Peyer's patch (tissue), 4 donors: ENCODE measurements around the gene RNASEH1. TPM values are rescaled to one million over a fixed set of nuclear protein-coding genes. Genes with fewer than 3 reads are reported as not detected.

Experiments
- DNase-seq, 3 donors: peaks; one replicate each; pipeline ENCODE4 v3.0.0-alpha.2; 2017 to 2019
- H3K27ac ChIP-seq, 4 donors: fragments of 200-600 bp; sonication (generic); one replicate each; pipeline ENCODE4 v1.5.1; 2016 to 2019
- H3K27me3 ChIP-seq, 2 donors: fragments of 200-600 bp; sonication (generic); one replicate each; pipeline ENCODE4 v1.5.1; 2019
- H3K36me3 ChIP-seq, 3 donors: fragments of 200-600 bp; sonication (generic); one replicate each; pipeline ENCODE4 v1.5.1; 2016 to 2019
- H3K4me1 ChIP-seq, 4 donors: fragments of 200-600 bp; sonication (generic); one replicate each; pipeline ENCODE4 v1.5.1; 2016 to 2019
- H3K4me3 ChIP-seq, 4 donors: fragments of 200-600 bp; sonication (generic); 1 replicate in 3 of 4; 2 replicates in 1 of 4; pipeline ENCODE4 v1.5.1; 2016 to 2019; ENCODE audit warnings: mild to moderate bottlenecking in 1 of 4
- H3K9me3 ChIP-seq, 4 donors: fragments of 200-600 bp; sonication (generic); one replicate each; pipeline ENCODE4 v1.5.1; 2016 to 2019; ENCODE audit warnings: mild to moderate bottlenecking in 1 of 4
- POLR2A ChIP-seq, 2 donors: fragments of 450-650 bp; IDR thresholded peaks; one replicate each; pipeline ENCODE4 v1.5.1; 2017; ENCODE audit warnings: antibody characterized with exemption in 2 of 2, mild to moderate bottlenecking in 2 of 2, moderate library complexity in 2 of 2
- total RNA-seq, 4 donors: library from RNA; depleted of rRNA; stranded (reverse); fragments of >200 nt; gene quantifications; one replicate each; pipeline ENCODE4 v1.1.0, GENCODE V29; 2016
- TF ChIP-seq, protein P1 (sequence below), 6 experiments: fragments of 450-650 bp in 4 of 6; fragments of 200-600 bp in 2 of 6; sonication (generic) in 1 of 6; IDR thresholded peaks; one replicate each; pipeline ENCODE4 v1.5.1; 2017 to 2019; ENCODE audit warnings: antibody characterized with exemption in 6 of 6, mild to moderate bottlenecking in 3 of 6, moderate library complexity in 1 of 6

Gene RNASEH1
- total RNA-seq, 4 donors from 2014 or later, result 8.2 to 42.9 (median 14.8) TPM

GRCh38 chr2:3598912-3599854 is 41.0 kb upstream of the RNASEH1 start:
- no peaks in the 10 kb centered on the region for H3K27me3 ChIP-seq
- no peaks in the 10 kb centered on the region for H3K36me3 ChIP-seq
- no peak overlapping the region for H3K27ac ChIP-seq
- no peaks in the 10 kb centered on the region for H3K9me3 ChIP-seq
- no peaks in the 10 kb centered on the region for H3K4me1 ChIP-seq
- H3K4me3 ChIP-seq, result no peak overlapping the region
- no peak for DNase-seq
- TF ChIP-seq, protein P1, sequence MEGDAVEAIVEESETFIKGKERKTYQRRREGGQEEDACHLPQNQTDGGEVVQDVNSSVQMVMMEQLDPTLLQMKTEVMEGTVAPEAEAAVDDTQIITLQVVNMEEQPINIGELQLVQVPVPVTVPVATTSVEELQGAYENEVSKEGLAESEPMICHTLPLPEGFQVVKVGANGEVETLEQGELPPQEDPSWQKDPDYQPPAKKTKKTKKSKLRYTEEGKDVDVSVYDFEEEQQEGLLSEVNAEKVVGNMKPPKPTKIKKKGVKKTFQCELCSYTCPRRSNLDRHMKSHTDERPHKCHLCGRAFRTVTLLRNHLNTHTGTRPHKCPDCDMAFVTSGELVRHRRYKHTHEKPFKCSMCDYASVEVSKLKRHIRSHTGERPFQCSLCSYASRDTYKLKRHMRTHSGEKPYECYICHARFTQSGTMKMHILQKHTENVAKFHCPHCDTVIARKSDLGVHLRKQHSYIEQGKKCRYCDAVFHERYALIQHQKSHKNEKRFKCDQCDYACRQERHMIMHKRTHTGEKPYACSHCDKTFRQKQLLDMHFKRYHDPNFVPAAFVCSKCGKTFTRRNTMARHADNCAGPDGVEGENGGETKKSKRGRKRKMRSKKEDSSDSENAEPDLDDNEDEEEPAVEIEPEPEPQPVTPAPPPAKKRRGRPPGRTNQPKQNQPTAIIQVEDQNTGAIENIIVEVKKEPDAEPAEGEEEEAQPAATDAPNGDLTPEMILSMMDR (IDR thresholded peaks at IDR 0.05), result no peak
- no peak for TF ChIP-seq POLR2A (IDR thresholded peaks at IDR 0.05)

GRCh38 chr2:3598197-3598910 is 40.2 kb upstream of the RNASEH1 start:
- no peak overlapping the region for H3K27ac ChIP-seq
- no peaks in the 10 kb centered on the region for H3K27me3 ChIP-seq
- no peak overlapping the region for H3K4me3 ChIP-seq
- no peaks in the 10 kb centered on the region for H3K36me3 ChIP-seq
- no peaks in the 10 kb centered on the region for H3K9me3 ChIP-seq
- TF ChIP-seq, protein P1 (IDR thresholded peaks at IDR 0.05), result no peak
- no peak for TF ChIP-seq POLR2A (IDR thresholded peaks at IDR 0.05)
- no peaks in the 10 kb centered on the region for H3K4me1 ChIP-seq
- DNase-seq, result no peak

- no peaks in the 10 kb centered on the region for H3K27me3 ChIP-seq
- no peak for DNase-seq
- TF ChIP-seq, protein P1 (IDR thresholded peaks at IDR 0.05), result no peak
- TF ChIP-seq POLR2A (IDR thresholded peaks at IDR 0.05), result no peak
- H3K4me1 ChIP-seq, result no peaks in the 10 kb centered on the region
- H3K4me3 ChIP-seq, result no peak overlapping the region
- no peaks in the 10 kb centered on the region for H3K9me3 ChIP-seq
- H3K27ac ChIP-seq, result no peak overlapping the region
- H3K36me3 ChIP-seq, result no peaks in the 10 kb centered on the region
Observed at GRCh38 chr2:3597567-3597966, 39.4 kb upstream of the RNASEH1 start.

GRCh38 chr2:3596901-3597417 is 38.8 kb upstream of the RNASEH1 start:
- no peak for TF ChIP-seq POLR2A (IDR thresholded peaks at IDR 0.05)
- TF ChIP-seq, protein P1 (IDR thresholded peaks at IDR 0.05), result no peak
- Histone ChIP-seq H3K4me1 (no peaks in the 10 kb centered on the region), H3K9me3 (no peaks in the 10 kb centered on the region), H3K36me3 (no peaks in the 10 kb centered on the region), H3K27ac (no peak overlapping the region), H3K4me3 (no peak overlapping the region), H3K27me3 (no peaks in the 10 kb centered on the region)
- no peak for DNase-seq

DNA sequence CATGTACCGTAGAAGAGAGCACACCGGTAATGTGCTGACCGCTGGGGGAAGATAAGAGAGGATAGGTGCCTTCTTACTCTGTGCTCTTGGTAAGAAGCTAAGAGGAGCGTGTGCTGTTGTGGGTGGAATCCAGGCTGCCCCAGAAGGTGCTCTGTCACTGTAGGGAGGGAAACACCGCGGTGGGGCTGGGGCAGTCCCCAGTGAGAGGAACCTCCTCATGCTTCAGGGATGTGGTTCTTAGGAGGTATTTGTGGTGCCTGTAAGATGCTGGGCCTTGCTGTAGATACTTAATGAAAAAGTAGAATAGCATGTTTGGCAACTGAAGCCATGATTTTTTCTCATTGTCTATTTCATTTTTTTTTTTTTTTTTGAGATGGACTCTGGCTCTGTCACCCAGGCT is 37.9 kb upstream of the RNASEH1 start:
- no peaks in the 10 kb centered on the region for H3K9me3 ChIP-seq
- no peaks in the 10 kb centered on the region for H3K36me3 ChIP-seq
- H3K4me1 ChIP-seq, result no peaks in the 10 kb centered on the region
- no peaks in the 10 kb centered on the region for H3K27me3 ChIP-seq
- H3K4me3 ChIP-seq, result no peak overlapping the region
- no peak overlapping the region for H3K27ac ChIP-seq
- TF ChIP-seq, protein P1 (IDR thresholded peaks at IDR 0.05), result no peak
- TF ChIP-seq POLR2A (IDR thresholded peaks at IDR 0.05), result no peak
- DNase-seq, result no peak
